K562 (cell line): ENCODE results near the gene PLAC8L1. TPM values are rescaled to one million over a fixed set of nuclear protein-coding genes. Genes with fewer than 3 reads are reported as not detected.

ENCODE experiments used
- ARHGAP35 ChIP-seq: fragments of 450-650 bp; IDR thresholded peaks from 2 replicates; pipeline ENCODE4 v1.6.1; 2018; ENCODE audit not compliant: partially characterized antibody
- BHLHE40 ChIP-seq: IDR thresholded peaks from 2 replicates; pipeline ENCODE4 v1.6.1; 2011; ENCODE audit warnings: low read length, improper control_type of control experiment
- GTF2E2 ChIP-seq: fragments of 200-800 bp; sonication (Bioruptor generic); IDR thresholded peaks from 2 replicates; pipeline ENCODE4 v1.6.1; 2016; ENCODE audit warnings: missing genetic modification characterization, missing compliant biosample characterization
- HMG20B ChIP-seq: fragments of 250-450 bp; sonication (Bioruptor Pico); IDR thresholded peaks from 2 replicates; pipeline ENCODE4 v1.5.0; 2021; ENCODE audit warnings: mild to moderate bottlenecking
- HMGN3 ChIP-seq: IDR thresholded peaks from 2 replicates; pipeline ENCODE4 v1.6.1; 2011; ENCODE audit warnings: borderline replicate concordance, low read depth, mild to moderate bottlenecking, mixed read lengths, low read length; ENCODE audit not compliant: insufficient read length; ENCODE audit errors: extremely low read depth
- HSF4 ChIP-seq: fragments of 250-450 bp; sonication (Bioruptor Pico); IDR thresholded peaks from 2 replicates; pipeline ENCODE4 v2.1.2; 2022; ENCODE audit warnings: mild to moderate bottlenecking, moderate library complexity, borderline replicate concordance
- MAFF ChIP-seq: IDR thresholded peaks from 2 replicates; pipeline ENCODE4 v1.6.1; 2012; ENCODE audit warnings: low read length, improper control_type of control experiment
- MAFG ChIP-seq: fragments of 450-650 bp; conservative IDR thresholded peaks from 2 replicates; pipeline ENCODE4 v1.6.1; 2016; ENCODE audit warnings: missing genetic modification characterization, missing compliant biosample characterization
- MAFK ChIP-seq: IDR thresholded peaks from 2 replicates; pipeline ENCODE4 v1.6.1; 2011; ENCODE audit warnings: low read length, improper control_type of control experiment
- MEF2D ChIP-seq: conservative IDR thresholded peaks from 2 replicates; pipeline ENCODE4 v1.6.1; 2016; ENCODE audit warnings: low read depth, missing genetic modification characterization, missing compliant biosample characterization
- NFE2L1 ChIP-seq: fragments of 450-650 bp; IDR thresholded peaks from 2 replicates; pipeline ENCODE4 v1.6.1; 2016; ENCODE audit warnings: missing genetic modification characterization, low read depth, mild to moderate bottlenecking, missing compliant biosample characterization, moderate library complexity, borderline replicate concordance
- NUFIP1 ChIP-seq: fragments of 450-650 bp; IDR thresholded peaks from 2 replicates; pipeline ENCODE4 v1.6.1; 2018; ENCODE audit not compliant: partially characterized antibody
- SFPQ ChIP-seq: fragments of 200-400 bp; formaldehyde crosslinking; IDR thresholded peaks from 2 replicates; pipeline ENCODE4 v1.6.1; 2017; ENCODE audit warnings: mild to moderate bottlenecking, low read depth, low read length, moderate library complexity
- ZNF316 ChIP-seq: fragments of 450-650 bp; IDR thresholded peaks from 2 replicates; pipeline ENCODE4 v1.6.1; 2016
- ZNF639 ChIP-seq, 2 experiments: fragments of 200-800 bp in 1 of 2; sonication (Bioruptor generic) in 1 of 2; sonication (generic) in 1 of 2; formaldehyde crosslinking in 1 of 2; IDR thresholded peaks in 1 of 2; conservative IDR thresholded peaks in 1 of 2; 2 replicates each; pipeline versions ENCODE4 v1.5.0 to v1.6.1; 2016 to 2020; ENCODE audit warnings: missing compliant biosample characterization in 1 of 2, missing genetic modification characterization in 1 of 2, missing genetic modification reagents in 1 of 2
- ZNF79 ChIP-seq: fragments of 250-450 bp; sonication (Bioruptor Pico); IDR thresholded peaks from 2 replicates; pipeline ENCODE4 v1.4.0; 2020; ENCODE audit warnings: low read depth, mild to moderate bottlenecking, moderate library complexity
- polyA plus RNA-seq, 8 experiments: library from polyadenylated mRNA; depleted of rRNA in 4 of 8; stranded (reverse) in 5 of 8; unstranded in 3 of 8; fragments of >200 nt; fragmentation: Nextera tagmentation in 2 of 8; fragmentation: Illumina TruSeq in 1 of 8; extraction: Ambion mirVana in 2 of 8; extraction: Trizol in 1 of 8; gene quantifications; 2 replicates each; pipeline versions ENCODE4 v1.2.1 to v1.2.3, GENCODE V29; 2011 to 2014; ENCODE audit warnings: inconsistent platforms in 1 of 8, missing spikeins in 1 of 8
- total RNA-seq, 7 experiments: library from RNA; depleted of rRNA in 6 of 7; stranded (reverse); fragments of >200 nt in 6 of 7; fragmentation: Illumina TruSeq in 2 of 7; extraction: Trizol in 2 of 7; gene quantifications; 2 replicates each; pipeline versions ENCODE4 v1.2.1 to v1.2.3, GENCODE V29; 2011 to 2021; ENCODE audit warnings: low replicate concordance in 1 of 7

The PLAC8L1 gene
- total and polyA plus RNA-seq, 9 of the 15 experiments (the other 6 are each of a cell fraction or from before 2014, with no cell fraction given) = 0.10 to 0.43 (median 0.26) TPM; not detected in 3

GRCh38 chr5:146126068-146126467, 20.7 kb upstream of the PLAC8L1 start (continued):
- no peak for TF ChIP-seq HMG20B (CRISPR knock-in tag)
- TF ChIP-seq ZNF639 (CRISPR knock-in tag; conservative IDR thresholded peaks at IDR 0.05 in 1 of 2, IDR thresholded peaks at IDR 0.05 in 1 of 2) = no peak
- no peak for TF ChIP-seq ZNF79 (CRISPR knock-in tag)
- no peak for TF ChIP-seq NUFIP1
- TF ChIP-seq BHLHE40 = no peak
- TF ChIP-seq ZNF316 = peak; percentile 91
- TF ChIP-seq MAFK = peak; percentile 44; the same call in 1 of the 2 replicates
- TF ChIP-seq SFPQ = no peak
- TF ChIP-seq MAFF = peak; percentile 55; the same call in 1 of the 2 replicates
- no peak for TF ChIP-seq ARHGAP35
- TF ChIP-seq GTF2E2 (tag) = no peak
- no peak for TF ChIP-seq NFE2L1
- TF ChIP-seq MEF2D = no peak
- peak; percentile 49 for TF ChIP-seq MAFG
- TF ChIP-seq HMGN3 = no peak
- no peak for TF ChIP-seq HSF4 (CRISPR knock-in tag)
- TF ChIP-seq, all 486 proteins: peak for 5
